ENCODE results near the gene ZNF133.

- TF ChIP-seq, protein P1, sequence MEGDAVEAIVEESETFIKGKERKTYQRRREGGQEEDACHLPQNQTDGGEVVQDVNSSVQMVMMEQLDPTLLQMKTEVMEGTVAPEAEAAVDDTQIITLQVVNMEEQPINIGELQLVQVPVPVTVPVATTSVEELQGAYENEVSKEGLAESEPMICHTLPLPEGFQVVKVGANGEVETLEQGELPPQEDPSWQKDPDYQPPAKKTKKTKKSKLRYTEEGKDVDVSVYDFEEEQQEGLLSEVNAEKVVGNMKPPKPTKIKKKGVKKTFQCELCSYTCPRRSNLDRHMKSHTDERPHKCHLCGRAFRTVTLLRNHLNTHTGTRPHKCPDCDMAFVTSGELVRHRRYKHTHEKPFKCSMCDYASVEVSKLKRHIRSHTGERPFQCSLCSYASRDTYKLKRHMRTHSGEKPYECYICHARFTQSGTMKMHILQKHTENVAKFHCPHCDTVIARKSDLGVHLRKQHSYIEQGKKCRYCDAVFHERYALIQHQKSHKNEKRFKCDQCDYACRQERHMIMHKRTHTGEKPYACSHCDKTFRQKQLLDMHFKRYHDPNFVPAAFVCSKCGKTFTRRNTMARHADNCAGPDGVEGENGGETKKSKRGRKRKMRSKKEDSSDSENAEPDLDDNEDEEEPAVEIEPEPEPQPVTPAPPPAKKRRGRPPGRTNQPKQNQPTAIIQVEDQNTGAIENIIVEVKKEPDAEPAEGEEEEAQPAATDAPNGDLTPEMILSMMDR (optimal IDR thresholded peaks at IDR 0.05 in 1 of 3, IDR thresholded peaks at IDR 0.05 in 1 of 3, conservative IDR thresholded peaks at IDR 0.05 in 1 of 3; ENCODE audit: extremely low read depth in 1 of 3, insufficient read depth in 2 of 3, low read length in 3 of 3), result no peak
- no peak for TF ChIP-seq EZH2 (IDR thresholded peaks at IDR 0.05; ENCODE audit: low read length)
Observed at GRCh38 chr20:18323705-18324104, 35.4 kb downstream of the ZNF133 start.

Measured in keratinocyte (primary cell).